ENCODE measurements around the gene CTSS.
A peak's percentile ranks its signal among the peaks of the same experiment; 100 is the strongest.
"Not testable (repeated sequence)": the region's sequence is repeated elsewhere in the genome, so short reads cannot be mapped to it uniquely, and the experiment has no call there.

The CTSS gene

GRCh38 chr1:150772326-150772725 is 6.7 kb upstream of the CTSS start:
- DNase-seq = no peak

DNA sequence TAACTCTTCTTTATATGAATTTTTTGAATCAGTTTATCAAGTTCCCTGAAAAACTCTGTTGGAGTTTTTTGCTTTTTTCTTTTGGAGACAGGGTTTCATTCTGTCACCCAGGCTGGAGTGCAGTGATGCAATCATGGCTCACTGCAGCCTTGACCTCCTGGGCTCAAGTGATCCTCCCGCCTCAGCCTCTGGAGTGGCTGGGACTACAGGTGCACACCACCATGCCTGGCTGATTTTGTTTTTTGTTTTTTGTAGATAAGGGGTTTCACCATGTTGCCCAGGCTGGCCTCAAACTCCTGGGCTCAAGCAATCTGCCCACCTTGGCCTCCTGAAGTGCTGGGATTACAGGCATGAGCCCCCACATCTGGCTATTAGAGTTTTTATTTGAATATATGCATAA is 2.1 kb upstream of the CTSS start:
- not testable (repeated sequence) for DNase-seq

DNA sequence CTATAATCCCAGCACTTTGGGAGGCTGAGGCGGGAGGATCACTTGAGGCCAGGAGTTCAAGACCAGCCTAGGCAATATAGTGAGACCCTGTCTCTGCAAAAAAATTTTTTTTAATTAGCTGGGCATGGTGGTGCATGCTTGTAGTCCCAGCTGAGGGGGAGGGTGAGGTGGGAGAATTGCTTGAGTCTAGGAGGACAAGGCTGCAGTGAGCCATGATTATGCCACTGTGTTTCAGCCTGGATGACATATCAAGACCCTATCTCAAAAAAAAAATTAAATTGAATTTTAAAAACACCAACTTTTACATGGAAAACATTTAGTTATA is 361 bp upstream of the CTSS start:
- DNase-seq = not testable (repeated sequence)

DNA sequence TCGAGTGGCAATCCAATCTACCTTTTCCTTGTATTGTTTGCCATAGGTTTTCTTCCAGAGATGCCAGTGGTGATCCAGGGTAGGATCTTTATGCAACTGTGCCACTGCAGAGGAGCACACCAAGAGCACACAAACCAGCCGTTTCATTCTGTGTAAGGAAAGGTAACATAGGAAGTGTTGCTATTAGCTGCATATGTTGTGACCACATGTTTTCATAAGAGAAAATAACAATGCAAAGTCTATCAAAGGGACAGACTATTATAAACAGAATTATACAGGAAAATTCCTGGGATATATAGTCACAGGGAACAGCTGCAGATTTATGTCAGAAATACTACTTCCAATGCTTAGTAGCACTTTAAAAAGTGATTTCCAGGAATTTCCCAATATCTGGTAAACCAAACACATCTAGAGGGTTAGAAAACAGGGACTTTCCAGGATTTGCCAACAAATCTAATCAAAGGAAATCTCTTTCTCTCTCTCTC is 919 bp downstream of the CTSS start:
- DNase-seq = peak; percentile 87

DNA sequence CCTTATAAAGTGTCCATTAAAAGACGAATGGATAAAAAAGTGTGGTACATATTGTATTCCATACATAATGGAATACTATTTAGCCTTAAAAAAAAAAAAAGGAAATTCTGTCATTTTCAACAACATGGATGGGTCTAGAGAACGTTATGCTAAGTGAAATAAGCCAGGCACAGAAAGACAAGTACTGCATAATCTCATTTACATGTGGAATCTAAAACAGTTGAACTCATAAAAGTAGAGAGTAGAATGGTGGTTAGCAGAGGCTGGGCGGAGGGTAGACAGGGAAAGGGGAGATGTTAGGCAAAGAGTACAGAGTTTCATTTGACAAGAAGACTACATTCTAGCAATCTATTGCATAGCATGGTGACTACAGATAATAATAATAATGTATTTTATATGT is 2.6 kb downstream of the CTSS start:
- DNase-seq = no peak

DNA sequence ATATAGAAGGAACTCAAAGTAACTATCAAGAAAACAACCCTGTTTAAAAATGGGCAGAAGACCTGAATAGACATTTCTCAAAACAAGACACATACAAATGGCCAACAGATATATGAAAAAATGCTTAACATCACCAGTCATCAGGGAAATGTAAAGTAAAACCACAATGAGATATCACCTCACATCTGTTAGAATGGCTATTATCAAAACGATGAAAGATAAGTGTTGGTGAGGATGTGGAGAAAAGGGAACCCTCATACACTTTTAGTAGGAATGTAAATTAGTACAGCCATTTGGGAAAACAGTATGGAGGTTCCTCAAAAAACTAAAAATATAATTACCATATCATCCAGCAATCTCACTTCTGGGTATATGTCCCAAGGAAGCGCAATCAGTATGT is 3.0 kb downstream of the CTSS start:
- no peak for DNase-seq

DNA sequence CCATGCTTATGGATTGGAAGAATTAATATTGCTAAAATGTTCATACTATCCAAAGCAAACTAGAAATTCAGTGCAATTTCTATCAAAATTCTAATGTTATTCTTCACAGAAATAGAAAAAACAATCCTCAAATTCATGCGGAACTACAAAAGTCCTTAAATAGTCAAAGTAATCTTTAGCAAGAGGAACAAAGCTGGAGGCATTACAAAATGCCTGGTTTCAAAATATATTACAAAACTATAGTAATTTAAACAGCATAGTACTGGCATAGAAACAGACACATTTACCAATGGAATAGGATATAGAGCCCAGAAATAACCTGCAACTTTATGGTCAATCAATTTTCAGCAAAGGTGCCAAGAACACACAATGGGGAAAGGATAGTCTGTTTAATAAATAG is 3.8 kb downstream of the CTSS start:
- DNase-seq = no peak

GRCh38 chr1:150760013-150760412 is 5.6 kb downstream of the CTSS start:
- DNase-seq = no peak

DNA sequence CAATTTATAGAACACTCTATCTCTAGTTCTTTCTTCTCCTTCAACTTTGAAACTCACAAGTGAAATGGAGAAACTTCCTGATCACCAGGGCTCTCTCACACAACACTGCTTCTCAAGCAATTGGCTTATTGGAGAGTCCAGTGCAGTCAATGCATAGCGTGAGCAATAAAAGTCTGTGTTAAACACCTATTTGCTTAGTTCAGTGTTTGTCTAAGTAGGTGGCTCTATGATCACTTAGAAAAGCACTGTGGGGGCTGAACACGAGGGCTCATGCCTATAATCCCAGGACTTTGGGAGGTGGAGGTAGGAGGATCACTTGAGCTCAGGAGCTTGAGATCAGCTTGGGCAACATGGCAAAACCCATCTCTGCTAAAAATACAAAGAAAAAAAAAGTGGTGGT is 12.2 kb downstream of the CTSS start:
- DNase-seq = no peak

- no peak for DNase-seq
These were observed 14.1 kb downstream of the CTSS start for GRCh38 chr1:150751443-150751842.

GRCh38 chr1:150749720-150750311 is 15.8 kb downstream of the CTSS start:
- DNase-seq = no peak

- no peak for DNase-seq
These were observed 16.5 kb downstream of the CTSS start for GRCh38 chr1:150748878-150749719.

GRCh38 chr1:150730130-150730721 is 35.4 kb downstream of the CTSS start:
- DNase-seq = no peak

DNA sequence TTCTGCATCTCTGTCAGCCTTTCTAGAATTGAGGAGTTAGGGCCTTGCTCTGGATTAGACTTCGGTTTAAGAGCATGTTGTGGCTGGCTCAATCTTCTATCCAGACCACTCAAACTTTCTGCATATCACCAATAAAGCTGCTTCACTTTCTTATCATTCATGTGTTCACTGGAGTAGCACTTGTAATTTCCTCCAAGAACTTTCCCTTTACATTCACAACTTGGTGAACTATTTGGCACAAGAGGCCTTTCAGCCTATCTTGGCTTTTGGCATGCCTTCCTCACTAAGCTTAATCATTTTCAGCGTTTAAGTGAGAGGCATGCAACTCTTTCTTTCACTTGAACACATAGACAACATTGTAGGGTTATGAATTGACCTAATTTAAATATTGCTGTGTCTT is 41.2 kb downstream of the CTSS start:
- DNase-seq = no peak

GRCh38 chr1:150720703-150721102 is 44.9 kb downstream of the CTSS start, which contains the start of gene HORMAD1:
HORMAD1 (minus strand) TSS chr1:150720895; CDS start chr1:150719505, 1,390 bp downstream.
- no peak for DNase-seq

GRCh38 chr1:150720098-150720497 is 45.5 kb downstream of the CTSS start:
- DNase-seq = no peak

GRCh38 chr1:150718225-150718891 is 47.2 kb downstream of the CTSS start:
- no peak for DNase-seq

- DNase-seq = not testable (repeated sequence)
These were observed 56.5 kb downstream of the CTSS start for GRCh38 chr1:150709031-150709430.

DNA sequence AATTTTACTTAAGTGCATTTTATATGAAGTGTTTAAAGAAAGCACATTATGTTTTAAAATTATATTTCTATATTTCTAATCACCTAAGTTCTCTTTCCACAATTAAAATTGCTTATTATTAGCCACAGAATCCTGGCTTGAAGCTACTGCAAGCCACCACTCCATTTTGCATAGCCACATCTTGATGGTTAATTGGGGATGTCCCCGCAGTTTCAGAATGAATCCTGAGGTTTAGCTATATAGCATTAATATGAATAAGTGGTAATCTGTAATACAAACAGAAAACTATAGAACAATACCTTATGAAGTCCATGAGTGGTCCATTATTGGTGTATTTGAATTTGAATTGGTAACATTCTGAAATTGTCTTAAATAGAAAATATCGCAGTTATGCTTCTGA is 57.0 kb downstream of the CTSS start:
- DNase-seq = no peak

DNA sequence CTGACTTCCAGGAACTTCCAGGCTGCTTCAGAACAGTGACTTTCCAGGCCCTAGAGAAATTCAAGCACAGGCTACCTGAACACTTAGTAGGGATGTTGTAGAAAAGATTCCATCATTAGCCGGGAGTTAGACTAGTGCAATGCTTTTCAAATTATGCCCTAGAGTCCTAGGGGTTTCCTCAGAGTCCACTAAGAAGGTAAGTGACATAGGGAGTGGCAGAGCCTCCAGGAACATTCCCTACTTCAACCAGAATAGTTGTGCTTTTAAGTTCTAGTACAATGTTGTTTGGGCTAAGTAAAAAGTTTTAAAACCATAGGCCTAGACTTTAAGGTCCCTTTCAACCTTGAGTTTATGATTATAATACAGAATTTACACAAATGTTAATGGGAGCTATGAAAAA is 59.5 kb downstream of the CTSS start:
- DNase-seq = no peak

DNA sequence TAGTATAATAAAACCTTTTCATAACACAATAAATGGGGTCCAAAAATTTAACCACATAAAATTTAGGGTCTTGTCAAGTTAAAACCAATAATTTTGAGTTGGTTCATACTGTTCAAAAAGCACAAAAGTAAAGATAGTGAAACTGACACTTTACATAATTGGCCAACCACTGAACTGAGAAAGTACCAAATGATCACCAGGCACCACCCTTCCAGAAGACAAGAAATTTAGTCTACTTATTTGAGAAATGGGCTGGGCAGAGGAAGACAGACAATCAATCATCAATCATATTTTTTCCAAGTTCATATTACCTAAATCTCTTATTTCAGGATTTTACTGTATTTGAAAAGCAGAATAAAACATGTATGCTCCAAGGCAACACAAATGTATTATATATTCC is 62.2 kb downstream of the CTSS start:
- no peak for DNase-seq

- peak; percentile 99 for DNase-seq
These were observed 68.3 kb downstream of the CTSS start, which contains the start of gene GOLPH3L for GRCh38 chr1:150696995-150697927. GOLPH3L (minus strand) TSS chr1:150697154; CDS start chr1:150694838, 2,316 bp downstream.
